Stimulated activated CD4-positive, alpha-beta T cell treated with anti-CD3 and anti-CD28 coated beads, Interleukin-4, amount 100 ng/mL, for 24 hours (primary cell): ENCODE data around the gene LIPC.

ENCODE experiments used
- DNase-seq: peaks from one replicate; pipeline ENCODE4 v3.0.0-alpha.2; 2020

Gene LIPC

DNA sequence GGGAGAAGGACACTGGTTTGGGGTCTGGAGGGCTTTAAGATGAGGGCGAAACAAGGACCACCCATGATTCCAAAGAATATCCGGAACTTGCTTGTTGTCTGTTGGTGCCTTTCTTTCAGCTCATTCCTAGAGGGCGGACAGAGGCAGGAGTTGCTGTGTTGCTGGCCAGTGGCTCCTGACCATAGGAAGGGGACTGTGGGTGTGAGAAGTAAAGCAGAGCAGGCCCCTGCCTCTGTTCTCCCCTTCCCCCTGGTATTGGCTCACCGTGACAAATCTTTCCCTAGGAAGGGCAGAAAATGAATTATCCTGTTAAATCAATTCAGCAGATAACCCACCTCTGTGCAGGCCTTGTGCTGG is 89.1 kb downstream of the LIPC start:
- no peak for DNase-seq

DNA sequence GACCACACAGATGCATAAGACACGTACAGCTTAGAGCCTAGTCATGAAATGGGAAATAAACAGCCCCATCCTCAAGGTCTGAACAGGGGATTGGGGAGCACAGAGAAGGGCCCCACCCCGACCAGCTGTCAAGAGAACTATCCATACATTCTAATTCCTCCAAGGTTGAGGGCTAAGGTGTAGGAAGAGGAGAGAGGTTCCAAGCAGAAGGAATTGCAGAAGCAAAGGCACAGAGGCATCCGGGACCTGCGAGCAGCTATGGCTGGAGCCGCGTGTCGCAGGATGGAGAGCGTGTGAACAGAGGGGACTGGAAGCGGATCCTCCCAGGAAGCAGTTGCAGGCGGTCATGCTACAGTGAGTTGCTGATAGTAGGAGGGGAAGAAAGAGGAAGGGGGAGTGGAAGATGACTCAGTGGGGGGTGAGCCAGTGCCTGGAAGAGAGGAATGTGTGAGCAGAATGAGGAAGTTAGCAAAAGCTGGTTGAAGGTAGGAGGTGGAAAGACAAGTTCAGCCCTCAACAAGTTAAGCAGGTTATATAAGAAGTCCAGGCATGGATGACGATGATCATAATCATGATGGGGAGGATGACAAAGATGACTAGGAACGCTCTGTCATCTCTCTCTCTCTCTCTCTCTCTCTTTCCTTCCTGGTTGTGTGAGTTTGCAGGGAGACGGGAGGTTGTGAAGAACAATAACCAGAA is 89.7 kb downstream of the LIPC start:
- no peak for DNase-seq

DNA sequence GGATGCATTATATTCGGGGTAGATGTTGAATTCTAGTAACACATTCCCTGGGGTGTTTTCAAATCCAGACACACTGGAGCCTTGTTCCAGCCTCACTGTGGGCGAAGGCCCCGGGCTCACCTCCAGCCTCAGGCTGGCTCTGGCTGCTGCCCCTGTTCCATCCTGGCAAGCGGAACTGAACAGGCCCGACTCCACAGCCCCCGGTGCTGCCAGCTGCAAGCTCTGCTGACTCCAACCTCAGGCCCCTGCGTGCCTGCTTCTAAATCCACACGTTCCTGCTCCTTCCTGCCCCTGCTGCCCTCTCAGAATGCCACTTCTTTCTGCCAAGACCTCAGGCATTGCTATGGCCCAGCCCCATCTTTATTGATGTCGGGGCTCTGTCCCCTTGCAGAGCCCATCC is 90.6 kb downstream of the LIPC start:
- no peak for DNase-seq

DNA sequence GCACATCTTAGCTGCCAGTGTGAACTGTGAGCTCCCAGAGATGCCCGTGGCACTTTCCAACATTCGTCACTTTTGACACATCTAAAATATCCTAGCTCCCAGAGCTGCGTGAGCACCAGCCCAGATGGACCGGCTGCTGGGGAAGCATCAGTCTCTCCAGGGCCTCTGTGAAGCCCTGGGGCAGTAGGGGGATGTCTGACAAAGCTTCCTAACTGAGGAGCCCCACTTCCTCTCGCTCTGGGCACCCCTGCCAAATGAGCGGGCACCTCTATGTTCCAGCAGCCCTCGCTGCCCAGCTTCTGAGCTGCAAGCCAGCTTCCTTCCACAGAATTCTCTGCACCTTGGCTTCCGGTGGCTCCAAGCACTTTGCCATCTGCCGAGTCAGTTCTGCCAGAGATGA is 91.1 kb downstream of the LIPC start:
- DNase-seq: no peak

DNA sequence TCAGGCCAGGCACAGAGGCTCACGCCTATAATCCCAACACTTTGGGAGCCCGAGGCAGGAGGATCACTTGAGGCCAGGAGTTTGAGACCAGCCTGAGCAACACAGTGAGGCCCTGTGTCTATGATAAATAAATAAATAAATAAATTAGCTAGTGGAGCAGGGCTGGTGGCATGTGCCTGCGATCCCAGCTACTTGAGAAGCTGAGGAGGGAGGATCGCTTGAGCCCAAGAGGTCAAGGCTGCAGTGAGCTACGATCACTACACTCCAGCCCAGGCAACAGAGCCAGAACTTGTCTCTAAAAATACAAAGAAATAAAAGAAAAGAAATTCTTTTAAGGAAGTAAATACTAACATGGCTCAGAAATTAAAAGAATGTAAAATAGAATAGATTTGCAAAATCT is 91.8 kb downstream of the LIPC start:
- DNase-seq: no peak

DNA sequence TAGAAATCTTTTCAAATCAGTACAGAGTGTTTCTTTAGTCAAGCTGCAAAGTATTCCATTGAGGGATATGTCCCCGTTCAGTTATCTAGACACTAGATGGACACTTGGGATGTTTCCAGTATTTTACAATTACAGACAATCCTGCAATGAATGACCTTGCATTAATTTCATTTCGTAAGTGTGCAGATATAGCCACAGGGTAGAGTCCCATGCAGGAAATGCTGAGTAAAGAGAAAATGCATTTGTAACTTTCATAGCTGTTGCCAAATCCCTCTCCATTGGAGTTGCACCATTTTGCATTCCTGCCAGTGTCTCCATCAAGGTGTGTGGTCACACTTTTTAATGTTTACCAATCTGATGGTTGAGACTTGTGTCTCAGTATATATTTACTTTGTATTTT is 92.5 kb downstream of the LIPC start:
- no peak for DNase-seq

DNA sequence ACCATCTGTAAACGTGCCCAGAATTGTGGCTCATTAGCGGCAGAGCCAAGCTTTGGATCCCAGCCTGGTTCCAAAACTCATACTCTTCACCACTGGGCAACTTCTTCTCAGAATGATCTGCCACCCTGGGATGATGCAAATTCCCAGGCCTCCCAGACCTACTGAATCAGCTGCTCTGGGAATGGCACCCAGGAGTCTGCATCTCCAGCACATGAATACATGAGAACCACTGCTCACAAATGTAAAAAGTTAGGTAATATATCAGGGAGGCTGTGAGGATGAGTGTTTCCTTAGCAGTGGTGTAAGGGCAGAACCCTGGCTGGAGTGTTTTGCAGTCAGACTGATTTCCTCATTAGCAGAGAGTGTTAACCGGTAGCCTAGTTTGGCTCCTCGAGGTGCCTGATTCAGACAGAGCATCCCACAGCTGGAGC is 94.2 kb downstream of the LIPC start:
- DNase-seq: no peak

DNA sequence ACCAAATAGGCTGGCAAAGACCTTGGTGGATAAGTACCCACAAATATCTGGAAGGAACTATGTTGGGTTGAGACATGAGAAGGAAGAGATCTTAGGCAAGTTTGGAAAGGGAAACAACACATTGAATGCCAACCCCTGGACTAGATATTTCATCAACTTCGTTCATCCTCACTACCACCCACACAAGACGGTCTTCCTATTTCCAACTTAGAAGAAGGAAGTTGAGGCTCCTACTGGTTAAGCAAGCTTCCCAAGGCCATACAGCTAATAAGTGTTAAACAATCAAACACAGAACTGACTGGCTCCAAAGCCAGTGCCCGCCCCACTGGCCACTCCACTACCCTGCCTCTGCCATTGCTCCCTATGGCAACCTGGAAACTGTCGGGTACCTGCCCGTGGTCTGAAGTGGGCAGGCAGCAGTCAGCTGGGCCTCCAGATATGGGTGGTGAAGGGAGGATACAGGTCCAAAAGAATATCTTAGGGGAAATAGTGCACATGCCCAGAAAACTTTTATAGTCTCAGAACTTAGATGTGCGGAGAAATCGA is 94.9 kb downstream of the LIPC start:
- DNase-seq: no peak

DNA sequence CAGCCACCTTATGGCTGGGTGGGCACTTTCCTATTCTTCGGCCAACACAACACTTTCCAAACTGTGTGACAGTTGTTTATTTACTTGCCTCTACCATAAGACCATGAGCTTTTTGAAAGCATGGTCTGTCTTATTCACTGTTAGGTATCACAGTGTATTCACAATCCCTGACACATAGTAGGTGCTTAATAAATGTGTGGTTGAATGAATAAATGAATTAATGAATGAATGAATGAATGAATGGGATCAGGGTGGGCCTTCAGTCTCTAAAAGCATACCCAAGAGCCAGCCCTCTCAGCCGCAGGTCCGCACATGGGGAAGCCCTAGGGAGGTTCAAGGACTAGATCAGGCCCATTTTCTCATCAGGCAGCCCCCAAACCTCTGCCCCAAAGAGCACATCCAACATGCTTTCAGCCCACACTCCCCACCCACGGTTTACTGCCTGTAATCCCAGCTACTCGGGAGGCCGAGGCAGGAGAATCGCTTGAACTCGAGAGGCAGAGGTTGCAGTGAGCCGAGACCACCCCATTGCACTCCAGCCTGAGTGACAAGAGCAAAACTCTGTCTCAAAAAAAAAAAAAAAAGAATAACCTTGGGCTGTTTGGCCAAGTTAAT is 95.9 kb downstream of the LIPC start:
- DNase-seq: no peak

DNA sequence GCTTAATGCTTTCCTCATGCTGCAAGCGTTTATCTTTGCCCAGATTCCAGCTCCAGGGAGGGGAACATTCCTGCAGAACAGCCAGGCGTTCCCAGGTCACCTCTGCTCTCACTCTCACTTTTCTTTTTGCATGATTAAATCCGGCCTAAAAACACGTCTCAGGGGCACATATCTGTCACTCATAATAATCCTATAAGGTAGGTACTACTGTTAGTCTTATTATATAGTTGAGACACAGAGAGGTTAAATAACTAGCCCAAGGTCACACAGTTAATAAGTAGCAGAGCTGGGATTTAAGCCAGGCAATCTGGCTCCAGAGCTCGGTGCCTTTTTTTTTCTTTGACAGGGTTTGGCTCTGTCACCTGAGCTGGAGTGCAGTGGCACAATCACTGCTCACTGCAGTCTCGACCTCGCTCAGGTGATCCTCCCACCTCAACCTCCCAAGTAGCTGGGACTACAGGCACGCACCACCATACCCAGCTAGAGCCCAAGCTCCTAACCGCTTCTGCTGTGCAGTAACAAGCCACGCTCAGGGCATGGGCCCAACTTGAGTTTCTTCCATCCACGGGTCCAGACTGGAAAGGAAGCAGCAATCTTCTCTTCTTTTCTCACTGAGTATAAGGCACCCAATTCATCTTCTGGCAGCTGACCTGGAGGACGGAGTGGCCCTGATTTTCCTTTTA is 96.5 kb downstream of the LIPC start:
- no peak for DNase-seq

DNA sequence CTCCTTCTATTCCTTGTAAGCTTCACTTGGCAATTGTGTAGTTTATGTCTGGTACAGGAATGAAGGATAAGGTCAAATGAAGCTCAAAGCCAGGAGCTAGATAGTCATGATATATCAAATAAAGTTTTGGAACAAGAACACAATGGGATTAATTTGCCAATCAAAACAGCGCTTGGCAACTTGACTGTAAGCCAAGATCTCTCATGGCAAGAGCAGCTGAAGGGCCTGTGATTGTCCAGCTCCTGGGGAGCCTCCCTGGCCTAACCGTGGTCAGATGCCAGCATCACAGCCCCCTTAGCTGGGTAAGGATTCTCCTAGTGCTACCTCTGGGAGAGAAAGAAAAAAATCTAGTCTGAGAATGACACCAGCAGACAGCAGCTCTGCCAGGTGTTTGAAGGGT is 97.2 kb downstream of the LIPC start:
- DNase-seq: no peak

DNA sequence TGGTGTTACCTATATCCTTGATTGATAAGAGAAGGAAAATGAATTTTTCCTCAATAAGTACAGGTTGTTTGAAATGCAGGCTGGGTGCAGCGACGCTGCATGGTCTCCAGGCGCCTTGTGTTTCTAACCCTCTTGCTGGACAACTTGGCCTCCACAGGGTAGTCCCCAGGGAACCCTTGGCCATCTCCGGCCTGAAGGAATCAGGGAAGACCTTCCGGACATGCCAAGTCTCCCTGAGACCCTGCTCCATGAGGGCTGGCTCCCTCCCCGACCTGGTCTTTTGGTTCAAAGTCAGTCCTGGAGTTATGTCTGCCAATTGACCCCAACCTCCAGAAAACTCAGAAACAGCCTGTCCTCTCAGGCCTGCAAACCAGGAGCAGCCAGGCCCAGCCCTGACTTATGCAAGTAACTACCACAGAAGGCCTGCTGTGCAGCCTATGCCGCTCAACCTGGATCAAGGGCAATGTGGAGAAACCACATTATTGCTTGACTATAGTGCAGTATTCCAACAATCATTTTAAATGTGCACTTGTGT is 98.3 kb downstream of the LIPC start:
- no peak for DNase-seq

DNA sequence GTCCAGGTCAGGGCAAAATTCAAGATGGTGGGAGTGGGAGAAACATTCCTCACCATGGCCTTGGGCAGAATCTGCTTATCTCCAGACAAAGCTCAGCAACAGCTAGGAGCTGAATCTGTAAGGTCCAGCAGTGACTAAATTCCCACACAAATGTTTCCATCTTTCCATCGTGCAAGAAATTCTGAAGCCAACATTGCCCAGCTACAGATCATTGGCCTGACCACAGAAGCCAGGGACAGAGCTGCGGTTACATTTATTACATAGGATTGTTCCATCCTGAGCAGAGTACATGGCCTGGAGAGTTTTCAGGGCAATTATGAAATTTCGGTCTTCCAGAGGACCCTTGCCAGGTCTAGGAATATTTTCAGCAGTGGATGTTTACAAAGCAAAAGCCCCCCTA is 100.3 kb downstream of the LIPC start:
- DNase-seq: no peak

DNA sequence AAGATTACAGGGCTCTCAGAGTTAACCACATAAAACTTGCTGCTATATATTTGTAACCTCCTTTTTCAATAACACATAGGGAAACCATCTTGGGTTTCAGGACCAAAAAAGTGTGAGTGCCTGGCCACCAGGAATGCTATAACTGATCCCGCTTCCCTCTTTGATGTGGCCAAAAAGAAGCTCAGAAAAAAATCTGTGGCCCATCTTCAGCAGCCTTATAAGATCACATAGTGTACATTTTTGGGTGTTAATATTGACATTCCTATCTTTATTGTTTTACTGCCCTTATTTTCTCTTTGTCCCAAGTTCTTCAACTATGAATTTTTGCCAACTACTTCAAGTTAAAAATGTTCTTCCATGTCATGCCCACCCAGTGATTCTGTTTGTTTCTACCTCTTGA is 102.8 kb downstream of the LIPC start:
- DNase-seq: no peak

DNA sequence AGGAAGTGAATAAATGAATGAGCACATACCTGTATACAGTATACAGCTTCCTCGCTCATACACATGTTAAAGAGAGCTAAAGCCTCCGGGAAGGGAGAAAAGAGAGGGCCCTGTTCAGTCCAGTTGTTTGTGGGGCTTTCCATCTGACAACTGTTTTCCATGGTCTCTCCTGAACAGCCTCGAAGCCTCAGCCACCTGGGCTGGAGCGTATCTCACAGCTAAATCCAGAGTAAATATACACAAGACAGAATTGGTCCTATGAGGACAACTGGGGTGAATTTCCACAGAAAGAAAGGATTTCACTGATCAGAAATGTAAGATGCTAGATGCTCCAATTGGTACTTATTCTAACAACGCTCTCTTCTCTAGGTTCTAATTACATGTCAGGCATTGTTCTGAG is 103.5 kb downstream of the LIPC start:
- no peak for DNase-seq

DNA sequence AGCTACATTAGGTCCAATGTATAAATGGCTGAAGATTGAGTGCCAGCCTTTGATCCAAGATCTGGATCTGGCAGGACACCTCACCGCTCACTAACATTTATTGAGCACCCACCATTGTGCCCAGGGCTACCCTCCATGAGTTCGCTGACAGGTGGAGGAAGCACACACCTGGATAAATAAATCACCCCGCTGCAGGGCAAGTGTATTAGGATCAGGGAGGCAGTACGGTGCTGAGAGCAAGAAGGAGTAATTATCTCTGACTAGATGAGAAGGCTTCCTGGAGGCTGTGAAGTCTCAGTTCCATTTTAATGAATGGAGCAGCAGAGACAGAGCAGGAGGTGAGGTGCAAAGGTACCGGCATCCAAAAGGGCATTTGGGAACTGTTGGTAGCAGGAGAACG is 104.1 kb downstream of the LIPC start:
- DNase-seq: no peak

DNA sequence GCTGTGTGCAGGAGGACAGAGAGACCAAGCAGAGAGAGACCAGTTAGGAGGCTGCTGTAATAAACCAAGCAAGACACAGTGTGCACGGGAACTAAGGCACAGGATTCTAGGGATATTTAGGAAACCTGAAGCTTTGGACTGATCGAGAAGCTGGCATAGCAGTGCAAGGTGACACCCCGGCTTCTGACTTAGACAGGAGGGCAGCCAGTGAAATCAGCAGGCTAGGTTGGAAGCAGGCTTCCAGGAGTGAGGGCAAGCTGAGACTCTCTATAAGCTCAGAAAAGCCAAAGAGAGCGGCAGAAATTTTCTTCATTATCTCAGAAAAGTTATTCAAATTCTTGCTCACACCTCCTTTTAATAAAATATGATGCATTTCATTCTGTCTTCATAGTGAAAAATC is 104.6 kb downstream of the LIPC start:
- no peak for DNase-seq

DNA sequence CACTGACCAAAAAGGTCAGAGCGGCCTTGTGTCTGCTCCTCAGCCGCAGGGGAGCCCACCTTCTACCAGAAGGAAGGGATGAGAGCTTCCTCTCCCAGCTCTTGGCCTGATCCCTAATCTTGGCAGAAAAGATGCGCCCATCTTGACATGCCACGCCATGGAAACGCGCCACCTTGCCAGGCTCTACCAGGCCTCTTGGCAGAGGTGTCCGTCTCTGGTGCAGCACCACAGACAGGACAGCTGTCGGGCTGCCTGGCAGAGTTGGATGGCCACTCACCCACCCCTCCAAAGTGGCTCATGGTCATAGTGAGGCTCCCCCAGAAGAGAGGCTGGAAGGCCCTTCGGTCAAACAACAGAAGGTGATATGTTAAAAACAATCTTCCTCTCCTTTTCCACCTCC is 105.2 kb downstream of the LIPC start:
- DNase-seq: no peak

DNA sequence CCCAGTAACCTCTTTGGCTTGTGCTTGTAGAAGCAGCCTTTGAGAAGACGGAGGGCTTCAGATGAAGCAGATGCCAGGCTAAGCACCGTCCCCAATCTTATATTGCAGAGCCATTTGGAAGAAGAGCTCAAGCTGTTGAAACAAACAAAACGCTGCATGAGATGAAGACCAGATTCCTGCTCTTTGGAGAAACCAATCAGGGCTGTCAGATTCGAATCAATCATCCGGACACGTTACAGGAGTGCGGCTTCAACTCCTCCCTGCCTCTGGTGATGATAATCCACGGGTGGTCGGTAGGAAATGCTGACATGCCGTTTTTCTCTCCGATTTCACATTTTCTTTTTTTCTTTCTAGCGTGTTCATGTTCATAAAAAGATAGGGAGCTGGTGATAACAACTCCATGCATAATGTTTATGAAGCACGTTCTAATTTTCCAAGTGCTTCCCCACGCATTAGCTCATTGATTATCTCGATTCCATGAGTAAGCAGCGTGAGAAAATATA is 106.5 kb downstream of the LIPC start:
- no peak for DNase-seq

DNA sequence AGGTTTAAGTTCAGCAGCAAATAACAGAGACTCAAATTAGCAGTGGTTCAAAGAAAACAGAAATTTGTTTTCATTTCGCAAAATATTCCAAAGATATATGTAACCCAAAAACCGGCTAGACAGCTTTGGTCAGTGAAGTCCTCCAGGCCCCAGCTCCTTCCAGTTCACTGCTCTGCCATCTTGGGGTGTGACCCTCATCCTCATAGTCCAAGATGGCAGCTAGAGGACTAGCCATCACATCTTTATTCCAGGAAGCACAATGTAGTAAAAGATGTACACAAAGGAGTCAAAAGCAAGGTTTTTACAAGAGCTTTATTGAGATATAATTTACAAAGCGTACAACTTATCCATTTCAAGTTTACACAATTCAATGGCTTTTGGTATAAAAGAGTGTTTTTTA is 107.1 kb downstream of the LIPC start:
- no peak for DNase-seq

DNA sequence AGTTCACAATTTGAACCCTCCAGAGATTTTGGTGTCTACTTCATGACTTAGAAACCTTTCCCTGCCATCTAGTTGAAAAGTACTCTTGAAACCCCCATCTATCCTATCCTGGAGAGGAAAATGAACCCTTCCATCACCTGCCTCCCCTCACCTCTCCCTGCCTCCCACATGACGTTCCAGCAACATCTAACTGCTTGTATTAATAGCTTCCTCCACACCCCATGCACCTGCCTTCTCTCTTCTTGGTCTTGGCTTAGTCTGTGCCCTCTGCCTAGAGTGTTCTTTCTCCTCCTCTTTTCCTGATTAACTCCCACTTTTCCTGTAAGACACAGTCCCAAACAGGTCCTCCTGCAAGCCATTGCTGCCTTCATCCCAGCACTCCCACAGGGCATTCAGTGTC is 107.8 kb downstream of the LIPC start:
- DNase-seq: no peak

DNA sequence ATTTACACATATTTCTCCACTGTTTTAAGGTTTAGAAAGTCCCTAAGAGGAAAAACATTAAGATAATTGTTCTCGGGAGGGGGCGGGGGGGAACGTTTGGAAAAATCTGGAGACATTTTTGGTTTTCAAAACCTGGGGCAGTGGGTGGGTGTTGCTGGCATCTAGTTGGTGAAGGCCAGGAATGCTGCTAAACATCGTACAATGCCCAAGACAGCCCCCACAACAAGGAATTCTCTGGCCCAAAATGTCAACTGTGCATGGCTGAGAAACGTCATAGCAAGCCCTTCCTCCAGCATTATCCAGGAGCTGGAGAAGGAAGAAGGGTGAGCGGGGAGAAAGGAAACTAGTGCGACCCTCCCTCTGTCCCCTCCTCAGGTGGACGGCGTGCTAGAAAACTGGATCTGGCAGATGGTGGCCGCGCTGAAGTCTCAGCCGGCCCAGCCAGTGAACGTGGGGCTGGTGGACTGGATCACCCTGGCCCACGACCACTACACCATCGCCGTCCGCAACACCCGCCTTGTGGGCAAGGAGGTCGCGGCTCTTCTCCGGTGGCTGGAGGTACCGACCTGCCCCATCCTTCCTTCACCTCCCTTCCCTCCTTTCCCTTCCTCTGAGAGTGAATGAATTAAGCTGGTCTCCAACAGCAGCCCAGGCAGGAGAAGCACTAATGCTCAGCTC is 109.8 kb downstream of the LIPC start:
- DNase-seq: no peak

DNA sequence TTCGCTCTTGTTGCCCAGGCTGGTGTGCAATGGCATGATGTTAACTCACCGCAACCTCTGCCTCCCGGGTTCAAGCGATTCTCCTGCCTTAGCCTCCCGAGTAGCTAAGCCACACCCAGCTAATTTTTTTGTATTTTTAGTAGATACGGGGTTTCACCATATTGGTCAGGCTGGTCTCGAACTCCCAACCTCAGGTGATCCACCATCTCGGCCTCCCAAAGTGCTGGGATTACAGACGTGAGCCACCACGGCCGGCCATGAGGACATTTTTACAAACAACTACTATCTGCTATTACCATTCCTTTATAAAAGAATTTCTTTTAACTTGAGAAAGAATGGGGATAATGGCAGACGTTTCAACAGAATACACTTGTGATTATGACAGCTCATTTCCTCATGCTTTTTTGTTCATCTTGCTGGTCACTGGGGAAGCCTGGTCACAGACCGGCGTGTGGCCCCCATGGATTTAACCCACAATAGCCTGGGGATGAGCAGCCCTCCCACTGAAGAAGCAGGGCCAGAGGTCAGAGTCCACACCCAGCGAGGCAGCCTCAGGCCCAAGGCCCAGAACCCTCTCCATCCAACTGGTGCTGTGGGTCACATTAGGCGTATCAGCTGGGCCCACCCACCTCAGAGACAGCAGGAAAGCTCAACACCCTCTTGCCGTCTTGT is 112.0 kb downstream of the LIPC start:
- no peak for DNase-seq
